Stimulated activated CD4-positive, alpha-beta T cell treated with anti-CD3 and anti-CD28 coated beads, Interleukin-15, amount 100 ng/mL, for 24 hours (primary cell): ENCODE results near the gene TEAD1.

ENCODE experiments used
- DNase-seq: peaks from one replicate; pipeline ENCODE4 v3.0.0-alpha.2; 2020

The TEAD1 gene

DNA sequence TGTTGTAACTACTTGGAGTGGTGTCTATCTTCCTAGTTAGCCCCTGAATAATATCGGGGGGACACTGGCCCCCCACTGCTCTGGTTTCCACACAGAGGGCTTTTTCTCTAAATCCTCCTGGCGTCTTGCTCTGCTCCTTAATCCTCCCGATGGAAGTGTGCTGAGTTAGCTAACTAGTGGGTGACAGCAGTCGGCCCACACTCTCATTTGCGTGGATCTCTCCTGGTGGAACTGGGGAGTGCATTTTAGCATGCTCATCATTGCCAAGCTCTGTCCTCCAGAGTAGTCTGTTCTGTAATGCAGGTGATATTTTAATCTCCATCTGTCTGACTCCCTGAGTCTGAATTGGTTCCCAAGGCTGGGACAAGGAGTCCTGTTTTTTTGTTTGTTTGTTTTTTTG, 288.8 kb downstream of the TEAD1 start:
- no peak for DNase-seq

DNA sequence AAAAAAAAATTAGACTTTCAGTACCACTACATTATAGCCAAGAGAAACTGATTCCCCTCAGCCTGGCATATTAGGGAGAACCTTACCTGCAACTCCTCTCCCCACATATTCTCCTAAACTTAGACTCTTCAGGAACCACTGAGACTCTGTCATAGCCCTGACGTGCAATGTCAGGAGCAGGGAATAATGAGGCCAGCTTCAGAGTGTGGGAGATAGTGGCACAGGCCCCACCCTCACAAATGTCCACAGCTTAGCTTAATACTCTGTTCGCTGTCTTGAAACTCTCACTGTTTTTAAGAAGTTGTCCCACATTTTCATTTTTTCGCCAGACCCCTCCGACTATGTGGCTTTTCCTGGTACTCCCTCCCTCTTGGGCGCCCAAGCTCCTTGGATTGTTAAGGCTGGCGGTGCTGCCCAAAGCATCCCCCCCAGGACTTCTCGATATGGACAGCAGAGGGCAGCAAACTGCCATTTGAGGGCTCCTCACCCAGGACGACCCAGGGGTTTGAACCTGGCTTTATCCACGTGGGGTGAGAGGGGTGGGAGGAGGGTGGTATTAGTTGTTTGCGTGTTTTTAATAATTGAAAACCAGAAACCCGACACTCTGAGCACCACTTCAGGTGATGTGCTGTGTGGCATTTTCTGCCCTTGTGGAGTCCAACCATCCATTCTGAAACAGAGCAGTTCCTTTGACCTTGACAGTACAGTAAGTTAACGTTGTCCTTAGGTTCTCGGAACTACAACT, 289.7 kb downstream of the TEAD1 start:
- DNase-seq: peak; percentile 74

DNA sequence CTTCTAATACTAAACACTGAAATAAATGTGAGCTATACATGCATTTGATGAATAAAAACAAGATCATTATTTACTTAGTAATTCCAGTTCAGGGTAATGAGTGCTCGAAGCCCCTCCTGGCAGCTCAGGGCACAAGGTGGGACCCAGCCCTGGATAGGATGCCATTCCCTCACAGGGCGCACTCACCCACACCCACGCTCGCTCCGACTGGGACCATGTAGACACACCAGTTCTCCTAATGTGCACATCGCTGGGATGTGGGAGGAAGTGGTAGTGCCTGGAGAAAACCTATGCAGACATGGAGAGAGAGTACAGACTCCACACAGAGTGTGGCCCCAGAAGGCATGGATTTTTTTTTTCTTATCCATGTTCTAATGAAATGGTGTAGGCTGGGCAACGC, 290.4 kb downstream of the TEAD1 start:
- DNase-seq: no peak

DNA sequence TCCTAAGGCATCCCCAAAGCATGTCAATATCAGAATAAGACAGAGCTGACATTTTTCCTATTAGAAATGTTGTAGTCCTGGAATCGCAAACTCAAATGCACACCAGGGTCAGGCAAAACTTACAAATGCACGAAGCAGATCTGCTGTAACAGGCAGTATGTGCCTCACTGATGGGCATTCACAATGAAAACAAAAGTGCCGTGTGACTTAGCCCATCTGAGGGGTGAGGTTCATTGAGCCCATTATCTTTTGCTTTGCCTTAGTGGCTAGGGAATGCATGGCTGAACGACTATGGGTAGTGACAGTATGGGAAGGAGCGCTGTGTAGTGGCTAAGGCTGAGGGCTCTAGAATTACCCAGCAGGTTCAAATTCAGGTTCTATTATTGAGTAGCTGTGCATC, 291.8 kb downstream of the TEAD1 start:
- DNase-seq: no peak

DNA sequence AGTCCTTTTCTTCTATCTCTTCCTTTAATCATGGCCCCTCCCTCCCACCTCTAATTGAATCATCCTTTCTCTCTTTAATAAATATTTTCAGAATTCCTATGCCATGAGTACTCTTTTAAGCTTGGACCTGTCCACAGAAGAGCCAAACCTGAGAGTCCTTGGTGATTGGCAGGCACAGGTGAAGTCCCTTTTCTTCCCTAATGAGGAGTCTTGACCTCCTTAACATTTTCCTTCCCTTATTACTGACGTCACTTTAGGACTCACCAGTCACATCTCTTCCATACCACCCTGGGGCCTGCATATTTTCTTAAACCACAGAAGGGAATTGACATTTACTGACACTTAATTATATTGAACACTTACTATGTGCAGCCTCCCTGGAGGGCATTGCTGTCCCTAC, 293.9 kb downstream of the TEAD1 start:
- no peak for DNase-seq

DNA sequence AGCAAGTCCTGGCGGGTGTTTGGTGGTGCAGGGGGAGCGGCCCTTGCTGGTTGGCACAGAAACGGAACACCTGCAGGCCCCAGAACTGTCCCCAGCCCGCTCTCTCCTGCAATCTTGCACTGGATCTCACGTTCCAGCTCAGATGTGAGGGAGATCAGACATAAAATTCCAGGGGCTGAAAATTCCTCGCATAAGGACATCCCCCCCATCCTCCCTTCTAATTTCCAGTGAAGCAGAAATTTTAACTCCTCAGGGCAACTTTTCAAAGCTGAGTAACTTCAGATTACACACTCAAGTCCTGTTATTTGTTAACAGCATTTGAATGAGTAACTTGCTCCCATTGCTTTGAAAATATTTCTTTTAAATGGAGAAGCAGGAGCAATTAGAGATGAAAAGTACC, 294.6 kb downstream of the TEAD1 start:
- no peak for DNase-seq

DNA sequence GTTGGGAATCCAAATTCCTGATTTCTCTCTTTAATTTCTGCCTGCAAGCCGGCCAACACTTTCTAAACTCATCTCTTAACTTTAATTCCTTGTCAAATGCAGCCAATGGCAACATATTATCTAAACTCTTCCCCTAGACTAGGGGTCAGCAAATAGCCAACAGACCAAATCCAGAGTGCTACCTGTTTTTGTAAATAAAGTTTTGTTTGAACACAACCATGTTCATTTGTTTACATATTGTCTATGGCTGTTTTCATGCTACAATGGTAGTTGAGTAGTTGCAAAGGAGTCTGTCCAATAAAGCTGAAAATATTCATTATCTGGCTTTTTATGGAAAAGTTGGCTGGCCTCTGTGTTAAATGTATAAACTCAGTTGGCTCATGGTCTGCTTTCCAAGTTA, 297.7 kb downstream of the TEAD1 start:
- no peak for DNase-seq

DNA sequence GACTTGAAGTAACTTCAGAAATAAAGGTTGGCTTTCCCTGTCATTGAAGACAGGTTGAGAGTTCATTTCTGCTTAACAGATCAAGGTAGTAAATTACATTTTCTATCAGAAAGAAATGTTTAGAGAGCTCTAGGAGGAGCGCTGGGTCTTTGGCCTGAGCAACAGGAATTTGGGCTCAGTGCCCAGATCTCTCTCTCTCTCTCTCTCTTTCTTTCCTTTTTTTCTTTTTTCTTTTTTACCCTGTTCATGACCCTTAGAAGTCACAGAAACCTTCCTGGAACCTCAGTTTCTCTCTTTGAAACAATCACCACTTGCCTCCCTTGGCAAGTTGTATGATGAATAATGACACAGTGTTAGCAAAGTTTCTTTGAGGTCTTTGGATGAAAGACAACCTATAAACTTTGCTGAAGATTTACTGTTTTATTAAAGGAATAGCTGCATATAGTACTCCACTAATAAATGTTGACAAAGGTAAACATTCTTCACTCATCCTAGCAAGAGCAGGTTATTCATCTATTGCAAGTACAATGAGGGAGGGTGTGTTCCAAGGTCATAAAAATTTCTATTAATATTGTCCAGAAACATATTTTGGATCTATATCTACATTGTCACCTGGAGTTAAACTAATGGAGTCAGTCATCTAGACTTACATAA, 299.4 kb downstream of the TEAD1 start:
- no peak for DNase-seq

DNA sequence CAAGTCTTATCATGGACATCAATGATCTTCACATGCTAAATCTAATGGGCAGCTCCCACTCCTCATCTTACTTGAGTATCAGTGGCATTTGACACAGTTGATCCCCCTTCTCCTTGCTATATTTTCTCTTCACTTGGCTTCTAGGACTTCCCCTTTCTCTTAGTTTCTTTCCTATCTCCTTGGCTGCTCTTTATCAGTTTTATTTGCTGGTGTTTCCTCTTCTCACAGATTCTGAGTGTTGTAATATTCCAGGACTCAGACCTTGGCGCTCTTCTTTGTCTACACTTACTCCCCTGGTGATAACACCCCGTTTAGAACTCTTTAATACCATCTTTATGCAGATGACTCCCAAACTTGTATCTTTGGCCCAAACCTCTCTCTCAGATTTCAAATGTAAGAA, 301.0 kb downstream of the TEAD1 start:
- no peak for DNase-seq

DNA sequence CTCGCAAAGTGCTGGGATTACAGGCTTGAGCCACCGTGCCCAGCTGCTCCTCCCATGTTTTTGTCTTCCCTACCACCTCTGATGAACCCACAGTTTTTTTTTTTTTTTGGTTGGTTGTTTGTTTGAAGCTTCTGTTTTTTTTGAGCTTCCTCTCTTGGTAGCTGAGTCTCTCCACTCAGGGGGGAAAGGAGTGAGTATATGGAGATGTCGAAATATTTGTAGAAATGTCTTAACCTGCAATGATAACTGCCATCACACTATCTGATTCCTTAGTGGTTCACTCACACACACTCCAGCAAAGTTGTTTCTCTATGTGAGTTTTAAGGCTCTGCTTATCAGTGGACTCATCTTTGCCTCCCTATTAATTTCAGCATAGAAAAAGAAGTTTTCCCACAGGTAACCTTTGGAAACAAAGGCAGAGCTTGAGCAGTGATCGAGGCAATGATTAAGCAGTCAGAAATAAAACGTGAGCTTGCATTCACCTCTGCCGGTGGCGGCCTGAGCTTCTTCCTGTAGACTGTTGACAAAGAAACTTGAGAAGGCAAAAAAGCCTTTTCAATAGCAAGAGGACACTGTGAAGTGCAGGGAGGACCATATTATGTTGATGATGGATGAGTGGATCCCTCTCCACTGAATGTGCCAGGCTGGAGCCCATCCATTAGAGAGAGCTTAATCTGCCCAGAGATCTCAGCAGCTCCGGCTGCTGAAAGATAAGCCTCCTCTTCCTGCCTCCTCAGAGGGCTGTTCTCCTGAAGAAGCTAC, 305.9 kb downstream of the TEAD1 start:
- no peak for DNase-seq

DNA sequence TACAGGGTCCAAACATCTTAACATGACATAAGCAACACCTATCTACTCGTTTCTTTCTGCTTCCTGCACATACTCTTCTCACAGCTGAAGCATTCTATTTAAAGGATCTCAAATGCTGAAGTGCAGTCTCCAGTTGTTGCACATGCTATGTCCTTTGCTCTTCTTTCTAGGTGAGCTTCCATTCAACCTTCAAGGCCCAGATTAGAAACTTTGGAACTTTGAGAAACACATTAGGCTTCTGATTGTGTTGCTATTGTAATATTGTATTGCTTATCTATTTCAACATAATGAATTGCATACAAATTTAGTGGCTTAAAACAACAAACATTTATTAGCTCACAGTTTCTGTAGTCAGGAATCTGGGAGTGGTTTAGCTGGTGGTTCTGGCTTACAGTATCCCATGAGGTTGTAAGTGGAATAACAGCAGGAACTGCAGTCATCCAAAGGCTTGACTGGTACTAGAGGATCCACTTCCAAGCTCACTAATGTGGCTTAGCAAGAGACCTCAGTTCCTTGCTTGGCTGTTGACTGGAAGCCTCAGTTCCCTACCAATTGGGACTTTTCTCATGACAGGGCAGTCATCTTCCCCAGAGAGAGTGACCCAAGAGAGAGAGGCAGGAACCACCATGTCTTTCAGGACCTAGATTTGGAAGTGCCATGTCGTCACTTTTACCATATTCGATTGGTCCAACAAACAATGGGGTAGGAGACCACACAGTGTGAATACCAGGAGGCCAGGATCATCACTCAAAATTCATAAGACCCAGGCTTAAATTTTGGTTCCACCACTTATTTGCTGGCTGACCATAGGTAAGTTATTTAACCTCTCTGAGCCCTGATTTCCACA, 307.7 kb downstream of the TEAD1 start:
- no peak for DNase-seq

DNA sequence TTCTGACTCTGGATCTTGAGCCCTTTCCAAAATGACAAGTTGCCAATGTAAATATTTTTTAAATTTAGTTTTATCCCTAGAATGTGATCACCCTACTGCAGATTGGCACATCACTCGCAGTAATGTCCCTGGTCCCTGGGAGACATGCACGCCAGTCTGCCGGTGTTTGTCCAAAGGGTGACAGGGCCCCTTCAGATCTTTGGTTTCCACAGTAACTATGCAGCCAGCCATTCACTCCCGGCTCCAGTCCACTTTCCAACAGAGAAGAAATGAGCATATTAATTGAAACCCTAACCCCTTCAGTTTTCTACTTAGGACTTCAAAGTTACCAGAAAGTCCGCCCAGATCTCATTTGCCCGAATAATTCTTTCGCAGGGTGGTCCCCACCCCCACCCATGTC, 309.1 kb downstream of the TEAD1 start:
- no peak for DNase-seq

DNA sequence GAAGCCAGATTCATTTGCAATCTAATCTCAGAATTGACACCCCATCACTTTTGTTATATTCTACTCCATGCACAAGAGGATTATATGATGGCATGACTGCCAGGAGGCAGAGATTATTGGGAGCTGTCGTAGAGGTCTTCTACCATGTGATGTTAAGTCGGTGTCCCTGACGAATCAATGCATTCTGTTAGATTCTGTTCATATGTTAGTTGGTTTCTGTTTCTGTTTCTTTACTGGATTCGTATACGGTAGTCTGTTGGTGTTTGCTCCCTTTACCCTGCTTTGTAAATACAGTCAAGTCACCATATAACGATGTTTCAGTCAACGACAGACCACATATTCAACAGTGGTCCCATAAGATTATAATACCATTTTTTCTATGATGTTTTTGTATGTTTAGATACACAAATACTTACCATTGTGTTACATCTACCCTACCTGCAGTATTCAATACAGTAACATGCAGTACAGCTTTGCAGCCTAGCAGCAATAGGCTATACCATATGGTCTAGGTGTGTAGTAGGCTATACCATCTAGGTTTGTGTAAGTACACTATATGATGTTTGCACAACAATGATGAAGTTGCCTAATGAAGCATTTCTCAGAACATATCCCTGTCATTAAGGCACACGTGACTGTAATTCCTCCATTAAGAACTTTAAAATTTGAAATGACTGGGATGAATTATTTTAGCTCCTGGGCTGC, 312.1 kb downstream of the TEAD1 start:
- no peak for DNase-seq

DNA sequence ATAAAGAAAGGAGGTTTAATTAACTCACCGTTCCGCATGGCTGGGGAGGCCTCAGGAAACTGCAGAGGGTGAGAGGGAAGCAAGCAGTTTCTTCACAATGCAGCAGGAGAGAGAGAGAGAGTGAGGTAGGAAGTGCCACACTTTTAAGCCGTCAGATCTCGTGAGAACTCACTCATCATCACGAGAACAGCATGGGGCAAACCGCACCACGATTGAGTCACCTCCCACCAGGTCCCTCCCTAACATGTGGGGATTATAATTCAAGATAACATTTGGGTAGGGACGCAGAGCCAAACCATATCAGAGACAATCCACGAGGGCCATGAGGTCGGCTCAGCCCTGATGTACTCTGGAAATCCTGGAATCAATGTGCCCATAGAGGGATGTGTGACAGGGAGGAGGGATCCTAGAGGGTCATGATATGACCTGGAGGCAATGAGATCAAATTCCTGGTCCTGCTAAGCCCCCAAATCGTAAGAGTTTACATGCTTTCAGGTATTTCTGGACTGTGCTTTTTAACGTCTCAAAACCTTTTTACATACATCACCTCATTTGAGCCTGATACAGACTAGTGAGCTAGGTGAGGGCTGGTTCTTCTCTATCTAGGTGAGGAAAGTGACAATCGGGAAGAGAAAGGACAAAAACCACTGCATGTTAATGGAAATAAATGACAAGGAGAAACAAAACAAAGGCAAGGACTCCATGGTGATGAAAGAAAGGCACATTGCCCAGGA, 315.4 kb downstream of the TEAD1 start:
- no peak for DNase-seq

DNA sequence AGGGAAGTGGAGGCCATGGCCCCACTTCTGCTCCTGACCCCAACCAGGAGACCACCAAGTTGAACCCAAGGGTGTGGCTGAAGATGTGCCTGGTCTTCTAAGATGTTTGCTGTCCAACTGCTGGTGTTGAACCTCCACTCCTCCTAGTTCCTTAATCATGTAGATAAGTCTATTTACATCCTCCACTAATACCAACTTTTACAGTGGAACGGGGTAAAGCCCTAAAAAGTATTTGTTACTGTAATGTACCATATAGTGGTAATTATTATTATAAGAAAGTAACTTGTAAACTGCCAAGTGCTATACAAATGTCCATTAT, 315.9 kb downstream of the TEAD1 start:
- DNase-seq: no peak

DNA sequence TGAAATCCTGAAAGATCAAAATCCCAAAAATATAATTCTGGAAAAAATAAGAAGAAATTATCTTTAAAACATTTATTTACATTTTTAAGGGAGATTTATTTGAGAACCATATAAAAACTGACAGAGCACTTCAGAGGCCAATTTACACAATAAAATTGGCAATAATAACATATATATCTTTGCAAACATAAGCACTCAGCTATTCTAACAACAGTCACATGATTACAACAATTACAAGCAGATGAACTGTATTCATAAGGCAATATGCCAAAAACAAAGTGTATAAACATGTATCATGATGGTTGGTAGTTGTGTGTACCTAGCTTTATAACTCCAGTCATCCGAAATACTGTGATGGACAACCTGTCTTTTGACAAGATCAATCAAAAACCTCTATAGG, 317.2 kb downstream of the TEAD1 start:
- DNase-seq: no peak

DNA sequence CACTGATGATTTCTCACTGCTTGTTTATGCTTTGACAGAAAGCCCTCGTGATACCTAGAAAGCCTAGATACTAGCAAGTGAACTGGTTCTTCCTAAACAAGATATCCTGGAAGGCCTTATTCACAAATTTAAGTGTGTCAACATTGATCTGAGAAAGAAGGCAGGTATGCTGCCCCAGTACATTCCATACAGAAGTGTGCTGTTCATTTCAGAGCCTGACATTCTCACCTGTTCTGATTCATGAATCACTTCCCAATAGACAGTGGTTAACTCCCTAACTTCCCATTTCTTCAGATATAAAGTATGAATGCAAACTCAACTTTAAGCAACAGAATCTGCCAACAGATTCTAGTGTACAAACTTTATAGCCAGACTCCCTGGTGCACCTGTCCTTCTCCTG, 319.4 kb downstream of the TEAD1 start:
- no peak for DNase-seq
